Left lung (tissue), 10 donors: ENCODE data around the gene OSBP2. TPM values are rescaled to one million over a fixed set of nuclear protein-coding genes. Genes with fewer than 3 reads are reported as not detected.
A peak's percentile ranks its signal among the peaks of the same experiment; 100 is the strongest.

Experiments
- ATAC-seq: fragments of 200-7000 bp; cut with Tn5 transposase; one replicate; pipeline ENCODE4 v1.9.1; 2020; ENCODE audit warnings: moderate library complexity
- DNase-seq, 4 donors: peaks; one replicate each; pipeline ENCODE4 v3.0.0-alpha.2; 2013 to 2020
- H3K27ac ChIP-seq, 2 donors: fragments of 200-600 bp; sonication (generic) in 1 of 2; one replicate each; pipeline versions ENCODE4 v1.5.0 to v1.8.0; 2020 to 2021
- H3K27me3 ChIP-seq, 2 donors: fragments of 200-600 bp; sonication (generic) in 1 of 2; one replicate each; pipeline versions ENCODE4 v1.5.0 to v1.8.0; 2020 to 2021
- H3K36me3 ChIP-seq, 2 donors: fragments of 200-600 bp; sonication (generic) in 1 of 2; one replicate each; pipeline versions ENCODE4 v1.5.0 to v1.8.0; 2020 to 2021
- H3K4me1 ChIP-seq, 2 donors: fragments of 200-600 bp; one replicate each; pipeline ENCODE4 v1.8.0; 2021
- H3K4me3 ChIP-seq, 2 donors: fragments of 200-600 bp; sonication (generic) in 1 of 2; one replicate each; pipeline versions ENCODE4 v1.5.0 to v1.8.0; 2020 to 2021; ENCODE audit warnings: mild to moderate bottlenecking in 1 of 2
- H3K9me3 ChIP-seq, 2 donors: fragments of 200-600 bp; sonication (generic) in 1 of 2; one replicate each; pipeline versions ENCODE4 v1.5.0 to v1.8.0; 2020 to 2021
- intact Hi-C, 2 donors: fragments of 100-400 bp; cut with DNase I; formaldehyde crosslinking; loops; one replicate each; pipeline versions ENCODE4 v1.11.2 to v1.14.2; 2022
- polyA plus RNA-seq, 6 donors: library from polyadenylated mRNA; unstranded; fragments of 120-200 nt; gene quantifications; one replicate each; pipeline ENCODE4 v1.2.1, GENCODE V29; 2013; ENCODE audit not compliant: insufficient read length in 6 of 6
- total RNA-seq, 2 donors: library from RNA; stranded (reverse); fragmentation: NEBNext Ultra II Directional; extraction: Animal tissue kit (Norgen Biotek cat#: 25700); gene quantifications; one replicate each; pipeline ENCODE4 v1.2.1, GENCODE V29; 2021
- TF ChIP-seq, protein P1 (sequence below), 2 donors: fragments of 200-600 bp; sonication (generic) in 1 of 2; IDR thresholded peaks; one replicate each; pipeline versions ENCODE4 v1.5.0 to v1.8.0; 2021; ENCODE audit warnings: antibody characterized with exemption in 2 of 2
- donor health status: DM: no; HTN: yes; CAD: no.
- donor health status: DM: no; HTN: no; CAD: no.

The OSBP2 gene
- total and polyA plus RNA-seq, 8 donors = 4.0 to 21.0 (median 15.8) TPM

DNA sequence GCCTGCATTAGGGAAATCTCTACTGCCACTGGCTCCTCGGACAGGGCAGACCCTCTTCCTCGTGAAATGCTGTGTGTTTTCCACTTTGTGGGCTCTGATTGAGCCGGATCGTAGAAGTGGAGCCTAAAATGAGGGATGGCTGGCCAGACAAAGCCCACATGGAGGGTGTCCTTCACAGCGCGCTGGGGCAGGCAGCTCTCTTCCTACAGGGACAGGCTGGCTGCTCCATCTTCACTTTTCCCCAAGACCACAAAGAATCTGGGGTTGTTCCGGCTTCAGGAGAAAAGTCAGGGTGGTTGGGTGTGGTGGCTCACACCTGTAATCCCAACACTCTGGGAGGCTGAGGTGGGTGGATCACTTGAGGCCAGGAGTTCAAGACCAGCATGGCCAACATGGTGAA lies 179.0 kb downstream of the OSBP2 start:
- peak in 1 of 4 donors; percentile 20 for DNase-seq
- Histone ChIP-seq H3K9me3 (no peaks in the 10 kb centered on the region), H3K27me3 (no peaks in the 10 kb centered on the region), H3K36me3 (no peaks in the 10 kb centered on the region), H3K4me1 (no peaks in the 10 kb centered on the region), H3K27ac (no peak overlapping the region), H3K4me3 (no peak overlapping the region)
- ATAC-seq = no peak
- intact Hi-C loops = no loop called here
- TF ChIP-seq, protein P1, sequence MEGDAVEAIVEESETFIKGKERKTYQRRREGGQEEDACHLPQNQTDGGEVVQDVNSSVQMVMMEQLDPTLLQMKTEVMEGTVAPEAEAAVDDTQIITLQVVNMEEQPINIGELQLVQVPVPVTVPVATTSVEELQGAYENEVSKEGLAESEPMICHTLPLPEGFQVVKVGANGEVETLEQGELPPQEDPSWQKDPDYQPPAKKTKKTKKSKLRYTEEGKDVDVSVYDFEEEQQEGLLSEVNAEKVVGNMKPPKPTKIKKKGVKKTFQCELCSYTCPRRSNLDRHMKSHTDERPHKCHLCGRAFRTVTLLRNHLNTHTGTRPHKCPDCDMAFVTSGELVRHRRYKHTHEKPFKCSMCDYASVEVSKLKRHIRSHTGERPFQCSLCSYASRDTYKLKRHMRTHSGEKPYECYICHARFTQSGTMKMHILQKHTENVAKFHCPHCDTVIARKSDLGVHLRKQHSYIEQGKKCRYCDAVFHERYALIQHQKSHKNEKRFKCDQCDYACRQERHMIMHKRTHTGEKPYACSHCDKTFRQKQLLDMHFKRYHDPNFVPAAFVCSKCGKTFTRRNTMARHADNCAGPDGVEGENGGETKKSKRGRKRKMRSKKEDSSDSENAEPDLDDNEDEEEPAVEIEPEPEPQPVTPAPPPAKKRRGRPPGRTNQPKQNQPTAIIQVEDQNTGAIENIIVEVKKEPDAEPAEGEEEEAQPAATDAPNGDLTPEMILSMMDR (IDR thresholded peaks at IDR 0.05) = no peak

DNA sequence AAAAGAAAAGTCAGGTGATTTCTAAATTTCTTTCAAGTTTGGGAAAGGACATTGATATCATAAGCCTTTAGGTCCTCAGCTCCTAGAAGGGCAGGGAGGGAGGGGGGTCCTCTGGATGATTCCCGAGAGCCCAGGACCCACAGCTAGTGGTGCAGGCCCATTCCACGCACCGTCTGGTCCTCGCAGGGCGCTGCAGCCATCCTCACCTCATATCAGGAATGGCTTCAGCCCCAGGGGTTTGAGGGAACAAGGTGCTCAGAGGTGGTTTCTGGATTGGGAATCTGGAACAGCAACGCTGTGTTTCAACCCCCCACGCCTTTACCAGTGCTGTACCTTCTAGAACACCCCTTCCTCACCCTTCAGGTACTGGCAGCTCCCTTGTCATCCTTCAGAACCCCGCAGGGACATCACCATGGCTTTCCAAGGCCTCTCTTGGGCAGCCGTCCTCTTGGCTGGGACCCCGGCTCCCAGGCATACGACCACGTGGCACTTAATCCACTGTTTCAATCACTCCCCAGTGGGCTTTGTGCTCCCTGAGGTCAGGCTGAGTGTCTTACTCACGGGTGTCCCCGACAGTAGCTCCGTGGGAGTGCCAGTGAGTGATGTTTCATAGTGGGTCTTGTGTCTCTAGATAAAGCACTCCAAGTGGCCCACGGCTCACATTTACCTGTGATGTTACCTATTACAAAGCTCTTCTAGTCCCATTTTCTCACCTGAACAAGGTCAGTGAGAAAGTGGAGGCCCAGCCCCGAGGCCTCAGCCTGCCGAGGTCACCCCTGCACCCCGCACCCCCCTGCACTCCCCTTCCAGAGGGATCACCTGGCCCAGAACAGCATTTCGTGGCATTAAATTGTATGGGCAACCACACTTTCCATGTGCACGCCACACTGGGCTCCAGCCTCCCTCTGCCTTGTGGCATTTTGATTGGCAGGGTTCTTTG lies 180.0 kb downstream of the OSBP2 start:
- DNase-seq = peak in 2 of 4 donors; percentile 23 to 47
- intact Hi-C loops = no loop called here
- no peak for ATAC-seq
- Histone ChIP-seq H3K36me3 (no peaks in the 10 kb centered on the region), H3K4me1 (no peaks in the 10 kb centered on the region), H3K27me3 (no peaks in the 10 kb centered on the region), H3K27ac (no peak overlapping the region), H3K9me3 (no peaks in the 10 kb centered on the region), H3K4me3 (no peak overlapping the region)
- TF ChIP-seq, protein P1 (IDR thresholded peaks at IDR 0.05) = no peak

DNA sequence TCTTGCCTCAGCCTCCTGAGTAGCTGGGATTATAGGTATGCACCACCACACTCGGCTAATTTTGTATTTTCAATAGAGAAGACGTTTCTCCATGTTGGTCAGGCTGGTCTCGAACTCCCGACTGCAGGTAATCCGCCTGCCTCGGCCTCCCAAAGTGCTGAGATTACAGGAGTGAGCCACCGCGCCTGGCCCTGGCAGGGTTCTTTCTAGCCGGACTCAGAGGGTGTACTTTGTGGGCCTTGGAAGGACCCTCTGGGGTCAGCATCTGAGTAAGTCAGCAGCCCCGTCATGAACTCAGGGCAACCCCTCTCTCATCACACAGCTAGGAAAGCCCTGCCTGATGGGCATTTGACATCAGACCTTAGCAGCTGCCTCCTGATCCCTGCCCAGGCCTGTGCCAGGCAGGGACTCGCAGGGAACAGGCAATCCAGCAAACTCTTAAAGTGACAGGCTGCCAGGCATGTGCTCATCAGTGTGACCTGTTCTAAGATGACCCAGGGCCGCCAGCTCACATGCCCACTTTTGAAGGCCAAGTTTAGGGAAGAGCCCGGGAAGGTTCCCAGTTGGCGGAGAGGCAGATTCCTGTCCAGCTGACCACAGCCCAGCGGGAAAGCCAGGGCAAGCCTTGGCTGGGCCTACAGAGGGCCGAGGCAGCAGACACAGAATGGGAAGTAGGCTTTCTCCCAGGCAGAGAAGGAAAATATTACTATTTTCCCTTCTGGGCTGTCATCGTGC lies 181.0 kb downstream of the OSBP2 start:
- H3K4me3 ChIP-seq = no peak overlapping the region
- intact Hi-C loops = no loop called here
- peak in 2 of 4 donors; percentile 19 to 43 for DNase-seq
- H3K9me3 ChIP-seq = no peaks in the 10 kb centered on the region
- H3K27ac ChIP-seq = no peak overlapping the region
- ATAC-seq = no peak
- no peaks in the 10 kb centered on the region for H3K27me3 ChIP-seq
- H3K36me3 ChIP-seq = no peaks in the 10 kb centered on the region
- no peaks in the 10 kb centered on the region for H3K4me1 ChIP-seq
- TF ChIP-seq, protein P1 (IDR thresholded peaks at IDR 0.05) = no peak

DNA sequence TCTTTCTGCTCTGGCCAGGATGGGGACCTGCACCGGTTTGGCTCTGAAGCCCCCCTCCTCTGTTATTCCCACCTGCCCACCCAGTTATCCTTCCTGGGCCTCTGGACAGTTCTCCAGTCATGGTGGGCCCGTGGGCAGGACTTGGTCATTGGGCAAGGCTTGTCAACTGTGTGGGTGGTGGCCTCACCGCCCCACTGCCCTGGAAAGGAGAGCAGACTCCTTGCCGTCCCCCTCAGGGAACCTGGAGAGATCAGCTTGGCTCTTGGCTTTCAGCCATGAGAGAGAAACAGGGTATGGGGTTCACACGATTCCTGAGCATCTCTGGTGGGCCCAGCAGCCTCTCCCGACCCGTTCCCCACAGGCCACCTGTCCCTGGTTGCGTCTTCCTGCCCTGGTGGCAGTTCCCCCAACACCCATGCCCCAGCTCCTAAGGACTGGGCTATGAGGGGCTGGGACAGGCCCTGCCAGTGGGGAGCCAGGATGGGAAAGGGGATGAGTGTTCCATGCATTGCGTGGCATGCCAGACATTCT lies 181.6 kb downstream of the OSBP2 start:
- TF ChIP-seq, protein P1 (IDR thresholded peaks at IDR 0.05) = no peak
- intact Hi-C loops = no loop called here
- Histone ChIP-seq H3K9me3 (no peaks in the 10 kb centered on the region), H3K27me3 (no peaks in the 10 kb centered on the region), H3K4me3 (no peak overlapping the region), H3K4me1 (no peaks in the 10 kb centered on the region), H3K36me3 (no peaks in the 10 kb centered on the region), H3K27ac (no peak overlapping the region)
- DNase-seq (peak in 2 of 4 donors; percentile 21 to 39), ATAC-seq (no peak)
